Measurements from ENCODE around the gene SLC13A2. TPM values are rescaled to one million over a fixed set of nuclear protein-coding genes. Genes with fewer than 3 reads are reported as not detected.
"Not testable (repeated sequence)": the region's sequence is repeated elsewhere in the genome, so short reads cannot be mapped to it uniquely, and the experiment has no call there.

SLC13A2 gene
- not detected in 2 replicates for polyA plus RNA-seq (2011; rRNA removed)
- not detected in 2 replicates for polyA minus RNA-seq (2011; rRNA and poly(A)+ RNA removed)

GRCh38 chr17:28473542-28473941 lies at the start of gene SLC13A2:
TSS of gene SLC13A2 (plus strand) at chr17:28473644. CDS start at chr17:28473713, 69 bp downstream.
- no peak within 1 kb of the TSS for H3K4me3 ChIP-seq (ENCODE audit: low read depth, low read length)
- peaks cover 51% of the 10 kb centered on the region for H3K27me3 ChIP-seq (ENCODE audit: control insufficient read depth, insufficient read depth, low read length)
- ChIA-PET CTCF (no interaction called here), POLR2A (no interaction called here)
- no peak for TF ChIP-seq CTCF (IDR thresholded peaks at IDR 0.05; ENCODE audit: low read depth, low read length)
- H3K9me3 ChIP-seq (ENCODE audit: control insufficient read depth, insufficient read depth, low read length), result no peaks in the 10 kb centered on the region
- no peak within 1 kb of the TSS for H3K27ac ChIP-seq (ENCODE audit: low read depth, low read length)
- DNase-seq (ENCODE audit: low read depth, low spot score), result no peak

DNA sequence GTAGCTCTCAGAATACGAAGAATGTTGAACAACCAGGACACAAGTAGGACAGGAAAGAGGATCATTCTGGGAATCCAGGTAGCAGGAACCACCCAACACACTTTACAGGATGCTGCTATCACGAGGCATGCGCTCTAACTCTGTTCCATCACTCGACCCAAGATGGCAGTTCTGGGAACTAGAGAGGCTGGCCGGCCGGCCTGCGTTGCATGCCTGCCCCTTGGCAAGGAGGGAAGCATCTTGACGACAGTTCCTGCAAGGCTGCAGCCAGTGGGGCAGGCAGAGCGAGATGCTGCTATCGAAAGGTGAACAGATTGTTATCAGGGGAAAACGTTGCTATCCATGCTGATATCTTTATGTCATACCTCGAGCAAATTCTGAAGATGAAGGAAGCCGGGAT lies 48.2 kb upstream of the SLC13A2 start:
- Histone ChIP-seq H3K9me3 (ENCODE audit: control insufficient read depth, insufficient read depth, low read length) (no peaks in the 10 kb centered on the region), H3K4me3 (ENCODE audit: low read depth, low read length) (no peak overlapping the region), H3K27me3 (ENCODE audit: control insufficient read depth, insufficient read depth, low read length) (peaks cover 4% of the 10 kb centered on the region), H3K27ac (ENCODE audit: low read depth, low read length) (no peak overlapping the region)
- CTCF ChIA-PET, result interaction anchor here (3.7 kb wide), 1 partner anchor 9 kb away, joined by 19 read pairs; no protein-coding TSS in a partner anchor
- DNase-seq (ENCODE audit: low read depth, low spot score), result no peak
- TF ChIP-seq CTCF (IDR thresholded peaks at IDR 0.05; ENCODE audit: low read depth, low read length), result no peak
- POLR2A ChIA-PET, result no interaction called here

DNA sequence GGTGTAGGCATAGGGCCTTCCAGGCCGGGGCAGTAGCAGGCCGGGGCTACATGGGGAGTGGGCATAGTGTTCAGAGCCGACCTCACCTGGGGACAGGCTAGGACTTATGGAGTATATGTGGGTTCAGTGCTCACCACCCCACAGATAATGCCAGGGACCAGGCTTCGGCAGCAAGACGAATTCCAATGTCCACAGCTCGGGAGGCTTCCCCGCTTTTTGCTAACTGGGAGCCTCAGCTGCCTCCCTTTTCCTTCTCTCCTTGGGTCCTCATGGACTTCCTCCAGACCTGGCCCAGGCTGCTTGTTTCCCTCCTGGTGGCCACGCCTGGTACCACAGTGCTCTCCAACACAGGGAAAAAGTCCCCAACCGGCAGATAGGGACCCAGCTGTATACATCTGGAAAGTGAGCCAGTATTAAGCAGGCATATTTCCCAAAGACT lies 47.3 kb upstream of the SLC13A2 start:
- H3K27me3 ChIP-seq (ENCODE audit: control insufficient read depth, insufficient read depth, low read length), result peaks cover 2% of the 10 kb centered on the region
- ChIA-PET POLR2A (no interaction called here), CTCF (interaction anchor here (3.7 kb wide), 1 partner anchor 10 kb away, joined by 19 read pairs; no protein-coding TSS in a partner anchor)
- no peak overlapping the region for H3K27ac ChIP-seq (ENCODE audit: low read depth, low read length)
- H3K4me3 ChIP-seq (ENCODE audit: low read depth, low read length), result no peak overlapping the region
- TF ChIP-seq CTCF (IDR thresholded peaks at IDR 0.05; ENCODE audit: low read depth, low read length), result peak; percentile 42
- no peaks in the 10 kb centered on the region for H3K9me3 ChIP-seq (ENCODE audit: control insufficient read depth, insufficient read depth, low read length)
- no peak for DNase-seq (ENCODE audit: low read depth, low spot score)

GRCh38 chr17:28427371-28427770 lies 46.1 kb upstream of the SLC13A2 start:
- ChIA-PET CTCF (interaction anchor here (0.7 to 3.7 kb wide), 2 partner anchors 11 to 31 kb away, joined by 4 to 19 read pairs; no protein-coding TSS in a partner anchor), POLR2A (no interaction called here)
- peak; percentile 7 for DNase-seq (ENCODE audit: low read depth, low spot score)
- no peak overlapping the region for H3K4me3 ChIP-seq (ENCODE audit: low read depth, low read length)
- H3K9me3 ChIP-seq (ENCODE audit: control insufficient read depth, insufficient read depth, low read length), result no peaks in the 10 kb centered on the region
- TF ChIP-seq CTCF (IDR thresholded peaks at IDR 0.05; ENCODE audit: low read depth, low read length), result no peak
- H3K27me3 ChIP-seq (ENCODE audit: control insufficient read depth, insufficient read depth, low read length), result peaks cover 2% of the 10 kb centered on the region
- H3K27ac ChIP-seq (ENCODE audit: low read depth, low read length), result no peak overlapping the region

- H3K27me3 ChIP-seq (ENCODE audit: control insufficient read depth, insufficient read depth, low read length); DNase-seq (ENCODE audit: low read depth, low spot score); POLR2A ChIA-PET; H3K27ac ChIP-seq (ENCODE audit: low read depth, low read length); H3K9me3 ChIP-seq (ENCODE audit: control insufficient read depth, insufficient read depth, low read length); H3K4me3 ChIP-seq (ENCODE audit: low read depth, low read length): not testable (repeated sequence)
- CTCF ChIA-PET, result interaction anchor here (0.7 to 3.7 kb wide), 3 partner anchors 11 to 32 kb away, joined by 3 to 19 read pairs (median 4); no protein-coding TSS in a partner anchor
Observed at GRCh38 chr17:28427982-28428381, 45.5 kb upstream of the SLC13A2 start.
